Kidney (tissue), 14 donors: ENCODE data around the gene BRD1. TPM values are rescaled to one million over a fixed set of nuclear protein-coding genes. Genes with fewer than 3 reads are reported as not detected.

Experiments
- DNase-seq, 5 donors: peaks; one replicate each; pipeline ENCODE4 v3.0.0-alpha.2; 2013 to 2020
- FAIRE-seq: peaks from 2 replicates; lab custom pipeline; 2012; peaks lifted over from hg19 to GRCh38; lab: Jason Lieb, UNC
- H3K27ac ChIP-seq, 2 donors: one replicate each; pipeline ENCODE4 v1.7.0; 2013; ENCODE audit warnings: low read depth in 2 of 2, low read length in 2 of 2, inconsistent platforms in 1 of 2
- H3K27me3 ChIP-seq: one replicate; pipeline ENCODE4 v1.7.1; 2013; ENCODE audit warnings: low read length, inconsistent platforms; ENCODE audit not compliant: control insufficient read depth, insufficient read depth
- H3K36me3 ChIP-seq, 3 donors: one replicate each; pipeline versions ENCODE4 v1.7.0 to v1.7.1; 2013; ENCODE audit warnings: low read length in 3 of 3, control low read depth in 1 of 3, inconsistent platforms in 1 of 3; ENCODE audit not compliant: insufficient read depth in 3 of 3, control insufficient read depth in 2 of 3
- H3K4me1 ChIP-seq, 3 donors: one replicate each; pipeline versions ENCODE4 v1.7.0 to v1.7.1; 2013; ENCODE audit warnings: low read length in 3 of 3, inconsistent platforms in 1 of 3, low read depth in 1 of 3; ENCODE audit not compliant: control insufficient read depth in 2 of 3, insufficient read depth in 2 of 3
- H3K4me3 ChIP-seq, 3 donors: one replicate each; pipeline versions ENCODE4 v1.7.0 to v1.8.1; 2013; ENCODE audit warnings: low read length in 3 of 3, control low read depth in 1 of 3, inconsistent platforms in 1 of 3
- H3K9ac ChIP-seq, 3 donors: one replicate each; pipeline versions ENCODE4 v1.7.0 to v1.7.1; 2013; ENCODE audit warnings: low read length in 3 of 3, control low read depth in 1 of 3, inconsistent platforms in 1 of 3
- H3K9me3 ChIP-seq, 3 donors: one replicate each; pipeline versions ENCODE4 v1.7.0 to v1.7.1; 2013; ENCODE audit warnings: low read length in 3 of 3, control low read depth in 1 of 3, inconsistent platforms in 1 of 3; ENCODE audit not compliant: control insufficient read depth in 2 of 3, insufficient read depth in 1 of 3
- intact Hi-C: fragments of 100-400 bp; cut with DNase I; formaldehyde crosslinking; loops from one replicate; pipeline ENCODE4 v1.11.1; 2022
- polyA plus RNA-seq: library from polyadenylated mRNA; stranded (reverse); fragments of 350-450 nt; fragmentation: Illumina TruSeq; extraction: RNeasy Lipid Tissue Mini Kit (QIAGEN cat#74804); gene quantifications from one replicate; pipeline ENCODE4 v1.2.3, GENCODE V29; 2014; ENCODE audit warnings: low read depth, low replicate concordance; ENCODE audit not compliant: insufficient read depth
- total RNA-seq: library from RNA; stranded (reverse); fragmentation: NEBNext Ultra II Directional; extraction: Animal tissue kit (Norgen Biotek cat#: 25700); gene quantifications from one replicate; pipeline ENCODE4 v1.2.1, GENCODE V29; 2021
- TF ChIP-seq, protein P1 (sequence below): IDR thresholded peaks from 3 replicates; pipeline ENCODE4 v1.5.1; 2012; ENCODE audit warnings: mild to moderate bottlenecking, moderate library complexity, borderline replicate concordance; ENCODE audit not compliant: insufficient read depth; ENCODE audit errors: extremely low read depth
- donor health status: control.
- donor health status: control.
- donor health status: control.
- donor health status: control.
- donor health status: control.
- donor health status: DM: yes; HTN: yes; CAD: no.
- donor health status: Normal renal cell carcinoma (clear cell type).

Gene BRD1
- total and polyA plus RNA-seq, 2 donors from 2014 or later, result 8.1 to 40.5 TPM

- Histone ChIP-seq H3K36me3 (peaks cover 0 to 26% (median 4%) of the 10 kb centered on the region in 3 donors), H3K4me1 (peaks cover 0 to 12% (median 6%) of the 10 kb centered on the region in 3 donors)
- DNase-seq, result no peak
These were observed 13.4 kb downstream of the BRD1 start for GRCh38 chr22:49814164-49814686.

GRCh38 chr22:49812838-49813237, 14.8 kb downstream of the BRD1 start:
- TF ChIP-seq, protein P1, sequence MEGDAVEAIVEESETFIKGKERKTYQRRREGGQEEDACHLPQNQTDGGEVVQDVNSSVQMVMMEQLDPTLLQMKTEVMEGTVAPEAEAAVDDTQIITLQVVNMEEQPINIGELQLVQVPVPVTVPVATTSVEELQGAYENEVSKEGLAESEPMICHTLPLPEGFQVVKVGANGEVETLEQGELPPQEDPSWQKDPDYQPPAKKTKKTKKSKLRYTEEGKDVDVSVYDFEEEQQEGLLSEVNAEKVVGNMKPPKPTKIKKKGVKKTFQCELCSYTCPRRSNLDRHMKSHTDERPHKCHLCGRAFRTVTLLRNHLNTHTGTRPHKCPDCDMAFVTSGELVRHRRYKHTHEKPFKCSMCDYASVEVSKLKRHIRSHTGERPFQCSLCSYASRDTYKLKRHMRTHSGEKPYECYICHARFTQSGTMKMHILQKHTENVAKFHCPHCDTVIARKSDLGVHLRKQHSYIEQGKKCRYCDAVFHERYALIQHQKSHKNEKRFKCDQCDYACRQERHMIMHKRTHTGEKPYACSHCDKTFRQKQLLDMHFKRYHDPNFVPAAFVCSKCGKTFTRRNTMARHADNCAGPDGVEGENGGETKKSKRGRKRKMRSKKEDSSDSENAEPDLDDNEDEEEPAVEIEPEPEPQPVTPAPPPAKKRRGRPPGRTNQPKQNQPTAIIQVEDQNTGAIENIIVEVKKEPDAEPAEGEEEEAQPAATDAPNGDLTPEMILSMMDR, result no peak
- H3K4me1 ChIP-seq, result peaks cover 0 to 14% (median 6%) of the 10 kb centered on the region in 3 donors
- FAIRE-seq, result no peak

More at GRCh38 chr22:49814164-49814686, 13.4 kb downstream of the BRD1 start:
- Histone ChIP-seq H3K9ac (no peak overlapping the region), H3K9me3 (no peaks in the 10 kb centered on the region), H3K27ac (no peak overlapping the region), H3K4me3 (no peak overlapping the region), H3K27me3 (no peaks in the 10 kb centered on the region)
- intact Hi-C loops, result no loop called here
- TF ChIP-seq, protein P1, result no peak
- FAIRE-seq, result no peak

GRCh38 chr22:49811020-49811791, 16.5 kb downstream of the BRD1 start:
- intact Hi-C loops, result no loop called here
- TF ChIP-seq, protein P1, result no peak
- Histone ChIP-seq H3K27me3 (no peaks in the 10 kb centered on the region), H3K9ac (no peak overlapping the region), H3K9me3 (no peaks in the 10 kb centered on the region), H3K4me1 (peaks cover 0 to 14% (median 6%) of the 10 kb centered on the region in 3 donors), H3K36me3 (peaks cover 0 to 11% (median 0%) of the 10 kb centered on the region in 3 donors), H3K27ac (no peak overlapping the region), H3K4me3 (no peak overlapping the region)
- DNase-seq, result no peak
- no peak for FAIRE-seq

More at GRCh38 chr22:49812838-49813237, 14.8 kb downstream of the BRD1 start:
- Histone ChIP-seq H3K36me3 (peaks cover 0 to 20% (median 4%) of the 10 kb centered on the region in 3 donors), H3K27me3 (no peaks in the 10 kb centered on the region), H3K9me3 (no peaks in the 10 kb centered on the region), H3K9ac (no peak overlapping the region), H3K4me3 (no peak overlapping the region), H3K27ac (no peak overlapping the region)
- intact Hi-C loops, result no loop called here
- DNase-seq, result peak in 1 of 5 donors; percentile 32
